Middle frontal gyrus (tissue), 1 donor: ENCODE data around the gene PWWP2B.

Experiments
- DNase-seq: peaks from one replicate; pipeline ENCODE4 v3.0.0-alpha.2; 2015; ENCODE audit warnings: low spot score; ENCODE audit errors: extremely low spot score

The PWWP2B gene

GRCh38 chr10:132418527-132419416 is 21.8 kb downstream of the PWWP2B start:
- DNase-seq, result no peak

- DNase-seq, result no peak
Observed at GRCh38 chr10:132419538-132420468, 22.8 kb downstream of the PWWP2B start.

GRCh38 chr10:132420469-132420980 is 23.5 kb downstream of the PWWP2B start:
- DNase-seq, result no peak

- DNase-seq, result no peak
Observed at GRCh38 chr10:132420981-132421846, 24.2 kb downstream of the PWWP2B start.

- no peak for DNase-seq
Observed at GRCh38 chr10:132421847-132422751, 25.1 kb downstream of the PWWP2B start.

- DNase-seq, result no peak
Observed at GRCh38 chr10:132422903-132423825, 26.2 kb downstream of the PWWP2B start.

- DNase-seq, result no peak
Observed at GRCh38 chr10:132423966-132424861, 27.2 kb downstream of the PWWP2B start.

- no peak for DNase-seq
Observed at GRCh38 chr10:132425029-132425756, 28.2 kb downstream of the PWWP2B start.

GRCh38 chr10:132425757-132426155 is 28.8 kb downstream of the PWWP2B start:
- DNase-seq, result no peak

GRCh38 chr10:132427006-132427771 is 30.2 kb downstream of the PWWP2B start:
- no peak for DNase-seq

- no peak for DNase-seq
Observed at GRCh38 chr10:132427939-132428367, 31.0 kb downstream of the PWWP2B start.

GRCh38 chr10:132428486-132428995 is 31.5 kb downstream of the PWWP2B start:
- DNase-seq, result no peak

GRCh38 chr10:132429281-132430230 is 32.6 kb downstream of the PWWP2B start:
- DNase-seq, result no peak

- DNase-seq, result no peak
Observed at GRCh38 chr10:132430231-132430743, 33.3 kb downstream of the PWWP2B start.

GRCh38 chr10:132430861-132431271 is 33.9 kb downstream of the PWWP2B start:
- DNase-seq, result no peak
